HG02763 (cell line): ENCODE data around the gene ALX4.

Experiments used
- ATAC-seq: cut with Tn5 transposase; IDR thresholded peaks from one replicate; pipeline ENCODE4 v1.9.1; 2021; ENCODE audit warnings: mild to moderate bottlenecking, moderate library complexity; ENCODE audit not compliant: unreplicated experiment

ALX4 gene

DNA sequence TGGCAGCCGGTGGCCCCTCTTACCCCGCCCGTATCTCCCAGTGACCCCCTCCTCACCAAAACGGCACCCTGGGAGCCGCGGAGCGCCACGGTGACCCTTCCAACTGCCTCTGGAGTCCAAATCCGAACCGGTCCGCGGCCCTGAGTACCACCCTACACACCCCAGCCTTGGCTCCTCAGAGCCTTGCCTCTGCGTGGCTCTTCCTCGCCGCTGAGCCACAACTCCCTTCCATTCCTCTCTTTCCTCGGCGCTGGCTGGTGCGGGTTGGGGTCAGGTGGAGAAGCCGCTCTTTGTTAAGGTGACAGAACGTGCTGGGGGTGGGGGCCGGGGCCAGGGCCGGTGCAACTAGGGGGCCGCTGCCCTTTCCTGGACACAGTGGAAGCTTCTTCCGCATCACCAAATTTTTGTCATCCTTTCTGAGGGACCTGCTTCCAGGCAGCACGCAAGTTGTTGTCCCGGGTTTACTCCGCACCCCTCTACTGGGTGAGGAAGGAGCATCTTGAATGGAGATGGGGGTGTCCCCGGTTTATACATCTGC is 6.5 kb downstream of the ALX4 start:
- no peak for ATAC-seq

DNA sequence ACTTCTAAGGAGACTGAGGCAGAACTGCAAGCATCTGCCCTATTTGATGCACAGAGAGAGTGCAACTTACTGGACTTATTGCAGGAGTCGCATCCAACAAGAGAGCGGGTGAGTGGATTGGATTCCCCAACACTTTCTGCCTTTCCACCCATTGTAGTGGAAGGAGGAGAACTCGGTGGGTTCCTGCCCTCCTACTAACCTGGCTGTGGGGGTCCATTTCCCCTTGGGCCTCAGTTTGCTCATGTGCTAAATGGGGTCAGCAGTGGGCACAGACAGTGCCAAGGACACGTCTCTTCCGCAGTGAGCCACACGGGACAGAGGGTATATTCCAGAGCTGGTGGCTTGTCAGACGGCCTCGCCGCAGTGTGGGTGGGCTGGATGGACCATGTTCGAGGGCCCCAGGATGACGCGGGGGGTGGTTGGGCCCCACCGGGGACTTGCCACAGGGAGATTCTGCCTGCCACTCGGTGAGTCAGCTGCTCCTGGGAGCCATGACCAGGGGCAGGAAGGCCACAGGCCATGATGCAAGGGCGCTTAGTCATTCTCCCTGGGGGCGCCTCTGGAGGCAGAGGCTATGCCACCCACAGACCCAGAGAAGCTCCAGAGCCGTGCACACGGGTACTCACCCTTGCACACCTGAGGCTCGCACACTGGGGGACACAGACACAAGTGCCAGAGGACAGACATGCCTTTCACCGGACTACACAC is 8.2 kb downstream of the ALX4 start:
- no peak for ATAC-seq

DNA sequence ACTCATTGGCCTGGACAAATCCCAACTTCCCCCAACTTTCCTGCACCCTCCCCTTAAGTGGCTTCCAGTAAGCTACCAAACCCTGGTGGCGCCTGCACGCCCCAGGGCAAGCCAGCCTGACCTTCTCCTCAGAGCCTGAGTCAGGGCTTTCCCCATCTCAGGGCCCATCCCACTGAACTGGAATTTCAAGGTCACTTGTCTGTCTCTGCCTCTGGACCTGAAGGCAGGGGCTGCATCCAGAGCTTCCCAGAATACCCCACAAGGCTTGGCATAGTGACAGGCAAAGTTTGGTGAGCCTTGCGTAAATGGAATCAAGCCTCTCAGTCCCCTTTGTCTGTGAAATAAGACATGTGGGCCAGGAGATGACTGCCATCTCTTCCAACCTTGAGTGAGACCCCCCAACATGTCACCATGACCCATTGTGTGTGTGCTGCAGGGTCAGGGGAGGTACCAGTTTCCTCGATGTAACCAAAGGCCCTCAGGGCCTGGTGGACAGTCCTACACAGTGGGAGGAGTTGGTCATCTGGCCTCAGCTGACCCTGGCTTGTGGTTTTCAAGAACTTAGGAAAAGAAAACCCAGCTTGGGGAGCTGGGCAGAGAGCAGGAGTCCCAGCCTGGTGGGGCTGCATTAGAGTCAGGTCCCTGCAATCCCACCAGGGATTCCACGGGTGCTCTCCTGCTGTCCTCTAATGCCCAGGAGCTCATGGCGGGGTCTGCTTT is 8.9 kb downstream of the ALX4 start:
- ATAC-seq, result no peak

DNA sequence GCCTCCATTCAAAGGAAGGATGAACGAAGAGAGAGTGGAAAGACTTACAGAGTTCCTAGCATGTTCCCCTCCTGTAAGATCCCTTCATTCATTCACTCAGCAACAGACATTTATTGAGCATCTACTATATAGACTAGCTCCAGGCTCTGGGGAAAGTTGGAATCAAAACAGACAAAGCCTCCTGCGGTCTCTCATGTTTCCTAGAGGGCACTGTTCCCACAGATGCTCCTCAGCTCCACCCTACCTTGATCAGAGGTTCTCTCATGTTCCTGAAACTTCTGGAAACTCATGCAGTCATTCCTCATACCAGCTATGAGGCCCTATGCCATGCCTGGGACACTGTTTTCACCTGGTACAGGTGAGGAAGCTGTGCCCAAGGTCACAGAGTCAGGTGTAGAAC is 11.1 kb downstream of the ALX4 start:
- no peak for ATAC-seq

DNA sequence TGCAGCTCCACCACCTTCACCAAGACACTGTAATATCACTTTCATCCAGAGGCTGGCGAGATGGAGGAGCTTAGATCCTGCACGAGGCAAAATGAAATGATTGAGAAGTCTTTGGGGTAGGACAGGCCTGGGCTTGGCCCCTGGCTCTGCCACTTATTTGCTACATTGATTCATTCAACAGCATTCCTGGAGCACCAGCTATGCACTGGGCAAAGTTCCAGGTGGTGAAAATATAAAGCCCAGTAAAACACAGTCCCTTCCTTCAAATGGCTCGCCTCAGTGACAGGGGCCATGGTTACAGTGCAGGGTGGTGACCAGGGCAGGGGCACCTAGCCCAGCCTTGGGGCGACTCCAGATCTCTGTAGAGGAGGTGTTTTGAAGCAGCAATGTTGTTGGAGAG is 19.7 kb downstream of the ALX4 start:
- ATAC-seq, result no peak

DNA sequence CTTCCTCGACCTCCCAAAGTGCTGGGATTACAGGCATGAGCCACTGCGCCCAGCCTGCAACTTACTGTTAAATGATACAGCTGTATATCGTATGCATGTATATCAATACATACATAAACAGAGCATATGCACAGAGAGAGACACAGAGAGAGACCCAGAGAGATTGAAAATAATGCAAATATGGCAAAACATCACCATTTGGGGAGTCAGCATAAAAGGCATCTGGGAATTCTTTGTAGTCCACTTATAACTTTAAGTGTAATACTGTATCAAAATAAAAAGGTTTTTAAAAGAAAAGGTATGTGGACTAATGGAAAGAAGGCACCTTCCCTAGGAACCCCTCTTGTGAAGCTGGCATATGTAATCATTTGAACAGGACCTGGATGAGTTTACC is 21.8 kb downstream of the ALX4 start:
- no peak for ATAC-seq

DNA sequence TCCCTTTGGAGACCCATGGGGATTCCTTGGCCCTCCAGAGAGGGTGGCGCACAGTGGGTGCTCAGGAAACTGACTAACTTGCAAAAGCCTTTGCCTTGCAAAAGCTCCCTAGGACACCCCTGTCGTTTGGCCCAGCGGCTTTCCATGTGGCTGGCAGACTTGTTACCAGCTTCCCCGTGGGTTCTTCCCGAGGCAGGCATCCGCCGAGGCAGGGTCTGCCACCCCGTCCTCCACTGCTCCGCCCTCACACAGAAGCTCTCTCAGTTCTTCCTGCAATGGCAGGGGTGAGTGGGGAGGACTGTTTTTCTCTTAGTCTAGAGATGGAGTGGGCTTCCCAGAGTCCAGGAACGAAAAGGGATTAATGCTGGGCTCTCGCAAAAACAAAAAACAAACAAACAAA is 23.0 kb downstream of the ALX4 start:
- no peak for ATAC-seq

DNA sequence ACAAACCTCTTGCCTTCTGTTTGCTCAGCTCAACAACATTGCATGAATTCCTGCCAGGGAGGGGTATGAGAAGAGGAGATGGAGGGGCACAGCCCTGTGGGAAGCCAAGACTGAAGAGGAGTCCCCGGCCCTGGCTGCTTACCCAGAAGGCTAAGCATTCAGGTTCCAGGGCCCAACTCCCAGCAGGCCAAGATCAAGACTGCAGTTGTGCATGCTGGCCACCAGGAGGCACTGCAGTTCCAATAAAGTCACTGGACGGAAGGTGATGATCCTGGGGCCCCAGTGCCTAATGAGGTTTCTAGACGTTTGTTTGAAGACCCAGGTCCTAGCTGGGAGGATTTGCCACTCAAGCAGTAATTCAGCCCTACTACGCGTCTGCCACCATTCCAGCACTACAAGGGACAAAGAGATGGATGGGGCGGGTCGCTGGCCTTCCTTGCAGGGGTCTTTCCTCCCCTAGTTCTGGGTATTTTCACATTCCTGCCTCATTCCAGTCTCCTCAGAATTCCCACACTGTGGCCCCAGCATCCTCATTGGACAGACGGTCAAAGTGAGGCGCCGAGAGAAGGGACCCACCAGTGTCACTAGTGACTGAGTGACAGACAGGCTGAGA is 23.6 kb downstream of the ALX4 start:
- no peak for ATAC-seq

DNA sequence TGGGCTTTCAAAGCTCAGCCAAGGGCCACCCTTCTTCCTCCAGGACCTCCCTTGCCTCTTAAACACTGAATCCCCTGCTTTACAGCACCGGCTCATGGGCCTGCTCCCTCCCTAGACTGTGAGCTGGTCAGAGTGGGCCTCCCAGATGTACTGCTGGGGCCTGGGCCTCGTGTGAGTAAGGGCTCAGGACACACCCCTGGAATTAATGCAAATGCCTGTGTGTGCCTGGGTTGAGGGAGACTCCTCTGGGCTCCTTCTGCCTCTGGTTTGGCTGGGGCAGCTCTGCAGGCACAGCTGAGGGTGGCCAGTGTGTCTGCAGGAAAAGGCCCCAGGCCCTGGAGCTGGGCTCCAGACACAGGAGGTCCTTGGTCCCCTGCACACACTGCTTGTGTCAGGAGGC is 24.2 kb downstream of the ALX4 start:
- ATAC-seq, result no peak

DNA sequence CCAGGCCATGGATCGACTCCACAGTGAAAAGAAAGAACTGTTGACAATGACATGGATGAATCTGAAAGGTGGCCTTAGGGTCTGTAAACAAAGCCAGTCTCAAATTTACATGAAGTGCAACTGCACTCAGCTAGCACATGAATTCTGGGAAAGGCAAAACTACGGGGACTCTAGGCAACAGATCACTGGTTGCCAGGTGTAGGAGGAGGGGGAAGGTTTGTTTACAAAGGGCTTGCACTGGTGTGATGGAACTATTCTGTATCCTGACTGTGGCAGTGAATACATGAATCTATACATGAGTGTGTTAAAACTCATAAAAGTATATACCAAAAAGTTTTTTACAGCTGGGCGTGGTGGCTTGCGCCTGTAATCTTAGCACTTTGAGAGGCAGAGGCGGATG is 27.3 kb downstream of the ALX4 start:
- ATAC-seq, result no peak

DNA sequence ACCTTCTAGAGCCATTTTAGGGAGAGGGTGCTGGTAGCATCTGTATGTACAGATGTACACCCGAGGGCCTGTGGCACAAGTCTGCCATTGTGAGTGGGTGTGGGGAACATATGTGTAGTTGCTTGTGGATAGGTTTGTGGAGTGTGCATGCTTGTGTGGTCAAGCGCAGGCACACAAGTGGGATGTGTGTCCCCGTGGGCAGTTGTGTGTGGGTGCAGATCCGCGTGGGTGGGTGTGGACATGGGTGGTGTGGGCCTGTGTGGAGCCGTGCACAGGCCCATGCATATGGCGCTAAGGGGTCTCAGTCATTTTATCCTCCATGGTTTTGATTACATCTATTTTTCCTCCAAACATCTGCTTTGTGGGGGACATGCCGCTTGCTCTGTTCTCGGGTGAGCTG is 28.8 kb downstream of the ALX4 start:
- ATAC-seq, result no peak

DNA sequence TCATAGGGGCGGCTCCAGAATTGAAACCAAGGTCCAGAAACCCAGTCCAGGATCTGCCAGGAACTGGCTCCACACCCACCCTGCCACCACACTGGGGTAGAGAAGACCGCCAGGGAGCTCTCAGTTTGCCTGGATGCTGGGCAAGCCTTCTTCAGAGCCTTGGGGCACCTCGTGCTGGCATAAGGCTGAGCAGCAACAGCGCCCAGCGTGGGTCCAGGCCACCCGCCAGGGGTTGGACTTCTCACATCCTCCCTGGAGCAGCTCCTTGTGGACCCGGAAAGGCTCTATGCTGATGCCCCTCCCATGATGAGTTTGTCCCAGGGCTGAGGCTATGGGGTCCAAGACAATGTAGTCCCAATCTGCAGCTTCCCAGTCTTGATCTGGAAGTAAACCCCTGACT is 29.7 kb downstream of the ALX4 start:
- no peak for ATAC-seq

DNA sequence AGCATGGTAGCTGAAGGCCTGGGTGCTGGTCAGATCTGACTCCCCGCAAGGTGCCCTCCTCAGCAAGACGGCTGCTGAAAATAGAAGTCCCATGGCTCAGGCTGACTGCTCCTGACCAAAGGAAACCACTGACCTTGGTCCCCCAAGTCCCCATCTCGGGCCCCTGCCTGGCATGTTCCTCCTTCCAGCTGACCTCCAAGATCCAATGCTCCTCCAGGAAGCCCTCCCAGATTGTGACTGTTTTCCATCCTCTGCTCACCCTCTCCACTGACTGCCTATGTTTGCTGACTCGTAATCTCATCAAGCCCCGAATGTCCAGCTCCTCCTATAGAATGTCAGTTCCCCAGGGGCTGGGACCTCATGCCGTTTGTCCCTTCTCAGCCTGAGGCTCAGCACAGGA is 30.5 kb downstream of the ALX4 start:
- no peak for ATAC-seq

DNA sequence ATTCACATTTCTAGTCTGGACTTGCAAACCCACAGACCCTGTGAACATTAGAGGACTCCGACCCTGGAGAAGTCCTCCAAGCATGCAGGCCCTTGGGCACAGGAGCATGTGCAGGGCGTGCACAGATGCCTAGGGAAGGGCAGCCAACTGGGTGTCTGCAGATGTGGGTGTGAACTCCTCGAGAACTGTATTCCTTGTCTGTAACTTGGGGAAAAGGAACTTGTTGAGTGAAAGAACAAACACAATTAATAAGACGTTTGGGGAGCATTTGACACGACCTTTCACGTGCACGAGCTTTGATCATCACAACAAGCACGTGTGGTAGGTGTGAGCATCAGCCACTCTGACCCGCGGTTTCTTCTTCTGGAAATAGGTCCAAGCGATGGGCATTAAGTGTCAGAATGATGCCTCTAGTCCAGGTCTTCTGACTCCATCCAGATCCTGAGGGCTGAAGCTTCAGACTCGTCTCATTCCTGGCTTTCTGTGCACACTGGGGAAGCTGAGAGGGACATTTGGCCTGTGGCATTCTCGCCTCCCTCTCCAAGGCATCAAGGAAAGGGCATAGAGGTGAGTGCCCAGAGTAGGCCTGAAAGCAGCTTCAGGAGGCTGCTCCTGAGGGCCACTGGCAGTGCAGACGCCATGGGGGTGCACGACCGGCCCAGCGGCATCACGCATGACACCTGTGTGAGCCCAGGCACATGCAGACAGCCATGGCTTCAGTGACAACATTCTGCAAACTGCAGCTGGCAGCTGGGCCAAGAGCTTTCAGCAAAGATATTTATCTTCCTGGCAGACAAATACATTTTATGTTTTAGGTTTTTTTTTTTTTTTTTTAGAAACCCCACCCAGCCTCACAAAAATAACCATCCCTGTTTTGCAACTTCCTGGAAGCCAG is 32.5 kb downstream of the ALX4 start:
- ATAC-seq, result no peak

DNA sequence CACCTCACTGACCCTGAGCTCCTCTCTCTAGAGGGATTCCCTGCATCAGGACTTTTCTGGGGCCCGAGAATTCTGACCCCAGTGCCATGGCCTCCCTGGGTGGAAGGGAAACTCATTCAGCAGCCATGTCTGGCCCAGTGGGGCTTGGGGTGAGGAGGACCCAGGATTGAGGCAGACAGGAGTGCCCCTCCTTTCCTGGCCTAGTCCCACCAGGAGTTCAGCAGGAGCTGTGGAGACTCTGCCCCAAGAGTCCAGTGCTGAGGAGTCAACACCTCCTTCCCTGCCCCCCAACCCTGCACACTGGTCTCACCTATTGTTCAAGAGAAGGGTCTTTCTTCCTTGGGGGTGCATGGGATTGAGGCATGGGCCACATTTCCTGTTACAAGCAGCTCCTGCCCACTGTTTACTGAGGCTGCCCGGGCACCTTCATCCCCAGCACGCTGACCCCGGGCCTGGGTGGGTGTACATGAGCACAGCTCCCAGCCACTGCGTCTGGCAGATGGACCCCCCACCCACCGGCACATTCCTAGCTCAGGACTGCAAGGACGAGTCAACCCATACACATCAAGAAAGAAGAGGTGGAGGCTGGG is 33.9 kb downstream of the ALX4 start:
- ATAC-seq, result no peak

DNA sequence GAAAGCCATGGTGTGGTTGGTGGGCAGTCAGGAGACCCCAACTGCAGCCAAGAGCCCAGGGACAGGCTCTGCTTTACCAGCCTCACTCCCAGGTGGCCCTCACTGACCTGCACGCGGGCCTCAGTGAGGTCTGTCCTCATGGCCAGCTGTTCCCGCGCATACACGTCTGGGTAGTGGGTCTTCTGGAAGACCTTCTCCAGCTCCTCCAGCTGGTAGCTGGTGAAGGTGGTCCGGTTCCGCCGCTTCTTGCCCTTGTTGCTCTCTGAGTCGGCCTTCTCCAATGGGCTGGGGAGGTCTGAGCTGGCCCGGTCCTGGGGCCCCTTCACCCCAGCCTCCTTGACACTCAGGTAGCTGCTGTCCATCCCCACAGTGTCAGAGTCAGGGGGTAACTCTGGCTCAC is 34.7 kb downstream of the ALX4 start:
- no peak for ATAC-seq

DNA sequence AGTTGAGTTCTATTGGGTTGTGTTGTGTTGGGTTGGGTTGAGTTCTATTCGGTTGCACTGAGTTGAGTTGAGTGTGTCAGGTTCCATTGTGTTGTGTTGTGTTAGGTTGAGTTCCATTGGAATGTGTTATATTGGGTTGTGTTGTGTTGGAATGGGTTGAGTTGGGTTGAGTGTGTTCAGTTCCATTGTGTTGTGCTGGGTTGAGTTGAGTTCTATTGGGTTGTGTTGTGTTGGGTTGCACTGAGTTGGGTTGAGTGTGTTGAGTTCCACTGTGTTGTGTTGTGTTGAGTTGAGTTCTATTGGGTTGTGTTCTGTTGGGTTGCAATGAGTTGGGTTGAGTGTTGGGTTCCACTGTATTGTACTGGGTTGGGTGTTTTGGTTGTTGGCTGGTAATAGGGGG is 35.5 kb downstream of the ALX4 start:
- no peak for ATAC-seq

DNA sequence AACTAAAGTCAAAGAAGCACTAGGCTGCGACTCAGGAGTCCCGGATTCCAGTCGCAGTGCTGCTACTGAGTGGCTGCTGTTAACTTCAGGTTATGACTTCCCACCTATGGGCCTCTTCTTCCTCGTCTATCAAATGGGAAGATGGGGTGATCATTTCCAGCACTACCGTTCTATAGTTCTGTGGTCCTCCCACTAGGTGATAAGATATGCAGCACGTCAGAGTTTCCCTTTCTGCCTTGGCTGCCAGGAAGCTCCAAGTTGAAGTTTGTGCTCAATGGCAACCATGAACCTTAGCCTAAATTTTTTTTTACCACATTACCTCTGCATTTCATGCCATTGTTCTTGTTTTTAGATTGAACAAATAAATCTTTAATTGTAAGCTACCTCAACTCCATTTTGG is 38.7 kb downstream of the ALX4 start:
- no peak for ATAC-seq

DNA sequence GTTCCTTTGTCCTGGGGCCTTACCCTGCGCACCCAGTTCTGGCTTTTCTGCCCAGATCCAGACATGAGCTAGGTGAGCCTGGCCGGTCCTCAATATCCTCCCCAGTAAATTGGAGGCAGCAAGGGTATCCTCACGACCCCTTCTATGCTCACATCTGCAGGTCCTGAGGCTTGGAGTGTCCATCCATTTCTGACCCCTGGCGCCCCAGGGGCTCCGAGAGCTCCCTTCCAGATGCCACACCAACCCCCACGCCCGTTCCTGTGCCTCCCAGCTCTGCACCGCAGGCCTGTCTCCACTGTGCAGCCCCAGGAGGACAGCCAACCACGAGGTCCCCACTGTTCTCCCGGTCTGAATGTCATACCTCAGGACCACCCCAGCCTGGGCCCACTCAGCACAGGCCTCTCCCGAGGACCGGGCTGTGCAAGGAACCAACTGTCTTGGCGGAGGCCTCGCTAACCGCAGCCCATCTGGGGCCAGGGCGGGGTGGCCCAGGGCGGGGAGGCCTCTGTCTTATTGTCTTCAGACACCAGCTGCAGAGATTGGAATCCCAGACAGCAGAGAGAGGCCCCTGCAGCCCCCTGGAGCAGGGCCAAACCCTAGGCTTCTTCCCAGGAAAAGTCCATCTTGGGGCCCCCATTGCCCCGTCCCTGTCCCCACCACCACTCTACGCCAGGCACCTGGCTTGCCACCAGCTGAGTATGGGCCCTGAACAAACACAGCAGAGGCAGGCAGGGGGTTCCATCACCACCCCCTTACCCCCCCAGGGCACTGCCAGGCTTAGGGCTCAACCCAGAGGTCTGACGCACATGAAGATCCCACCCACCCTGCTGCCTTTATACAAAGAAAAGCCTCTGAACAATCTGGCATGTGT is 39.3 kb downstream of the ALX4 start:
- ATAC-seq, result no peak
